GM19043 (cell line): ENCODE results near the gene GNLY.
"Not testable (repeated sequence)": the region's sequence is repeated elsewhere in the genome, so short reads cannot be mapped to it uniquely, and the experiment has no call there.

ENCODE experiments used
- ATAC-seq: cut with Tn5 transposase; IDR thresholded peaks from one replicate; pipeline ENCODE4 v1.9.1; 2021; ENCODE audit warnings: low read depth; ENCODE audit not compliant: unreplicated experiment

Gene GNLY

DNA sequence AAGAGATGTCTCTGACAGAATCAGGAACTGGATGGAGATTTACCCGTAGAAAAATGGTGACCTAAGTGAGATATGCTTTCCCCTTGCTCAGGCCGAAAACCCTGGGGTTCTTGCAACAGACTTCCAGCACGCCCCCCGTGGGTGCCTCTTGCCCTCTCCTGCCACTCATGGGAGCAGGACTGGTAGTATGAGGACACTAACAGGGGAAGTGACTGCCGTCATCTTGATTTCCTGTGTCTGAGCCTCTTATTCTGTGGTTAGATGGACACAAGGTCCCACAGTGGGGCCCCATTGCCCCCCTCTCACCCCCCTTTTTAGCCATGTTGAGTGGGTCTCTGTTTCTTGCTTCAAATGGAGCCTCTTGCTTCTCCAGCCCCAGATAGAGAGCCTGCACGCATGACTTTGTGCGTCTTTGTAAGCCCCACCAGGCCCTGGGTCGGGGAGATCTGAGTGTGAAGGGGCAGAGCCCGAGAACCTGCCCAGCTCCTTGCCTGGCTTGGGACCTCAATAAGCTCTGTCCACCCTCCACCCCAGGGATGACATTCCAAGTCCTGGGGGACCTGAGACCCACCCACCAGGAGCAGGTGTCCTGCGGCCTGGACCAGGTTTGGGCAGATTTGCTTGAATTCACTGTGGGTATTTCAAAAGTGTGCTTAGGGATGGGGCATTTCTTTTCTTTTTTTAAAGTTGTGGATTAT lies 12.6 kb downstream of the GNLY start:
- ATAC-seq = no peak

DNA sequence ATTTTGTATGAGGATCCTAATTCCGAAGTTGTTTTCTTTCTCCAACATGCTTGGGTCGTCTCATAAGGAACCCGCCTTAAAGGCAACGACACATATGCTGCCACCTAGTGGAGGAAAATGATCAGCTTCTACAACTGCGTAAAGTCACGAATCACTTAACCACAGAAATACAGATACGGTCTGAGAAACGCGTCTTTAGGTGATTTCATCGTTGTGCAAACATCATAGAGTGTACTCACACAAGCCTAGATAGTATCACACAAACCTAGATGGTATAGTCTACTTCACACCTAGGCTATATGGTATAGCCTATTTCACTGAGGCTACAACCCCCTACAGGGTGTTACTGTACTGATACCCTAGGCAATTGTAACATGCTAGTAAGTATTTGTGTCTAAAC lies 13.1 kb downstream of the GNLY start:
- ATAC-seq = no peak

DNA sequence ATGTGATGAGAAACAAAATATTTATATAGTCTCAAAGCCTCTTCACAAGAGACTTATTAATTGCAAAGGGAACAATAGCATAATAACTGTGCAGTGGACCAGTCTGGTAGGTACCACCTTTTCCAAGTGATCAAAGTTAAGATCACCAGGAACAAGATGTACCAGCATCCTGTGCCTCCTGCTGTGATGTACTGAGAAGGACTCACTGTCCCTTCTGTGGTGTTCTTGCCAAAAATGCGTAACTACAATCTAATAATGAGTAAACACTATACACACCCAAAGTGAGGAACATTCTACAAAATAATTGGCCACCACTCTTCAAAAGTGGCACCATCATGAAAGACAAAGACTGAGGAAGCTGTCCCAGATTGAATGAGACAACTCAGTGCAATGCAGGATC lies 14.5 kb downstream of the GNLY start:
- no peak for ATAC-seq

DNA sequence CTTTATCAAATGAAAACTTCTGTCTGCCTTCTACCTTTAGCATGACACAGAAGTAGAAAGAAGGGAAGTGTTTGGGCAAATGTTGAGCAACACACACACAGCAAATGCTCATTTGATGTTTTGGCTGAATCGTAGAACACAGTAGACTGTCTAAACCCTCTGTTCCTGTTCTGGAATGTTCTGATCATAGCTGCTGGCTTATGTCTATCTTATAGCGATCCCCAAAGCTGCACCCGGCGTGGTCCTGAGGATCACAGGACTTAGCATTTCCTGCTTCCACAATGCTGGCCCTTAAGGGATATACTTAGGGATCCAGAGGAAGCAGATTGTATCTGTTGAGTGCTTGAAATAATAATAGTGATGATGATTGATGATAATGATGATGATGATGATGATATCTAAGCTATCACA lies 15.2 kb downstream of the GNLY start:
- ATAC-seq = no peak

DNA sequence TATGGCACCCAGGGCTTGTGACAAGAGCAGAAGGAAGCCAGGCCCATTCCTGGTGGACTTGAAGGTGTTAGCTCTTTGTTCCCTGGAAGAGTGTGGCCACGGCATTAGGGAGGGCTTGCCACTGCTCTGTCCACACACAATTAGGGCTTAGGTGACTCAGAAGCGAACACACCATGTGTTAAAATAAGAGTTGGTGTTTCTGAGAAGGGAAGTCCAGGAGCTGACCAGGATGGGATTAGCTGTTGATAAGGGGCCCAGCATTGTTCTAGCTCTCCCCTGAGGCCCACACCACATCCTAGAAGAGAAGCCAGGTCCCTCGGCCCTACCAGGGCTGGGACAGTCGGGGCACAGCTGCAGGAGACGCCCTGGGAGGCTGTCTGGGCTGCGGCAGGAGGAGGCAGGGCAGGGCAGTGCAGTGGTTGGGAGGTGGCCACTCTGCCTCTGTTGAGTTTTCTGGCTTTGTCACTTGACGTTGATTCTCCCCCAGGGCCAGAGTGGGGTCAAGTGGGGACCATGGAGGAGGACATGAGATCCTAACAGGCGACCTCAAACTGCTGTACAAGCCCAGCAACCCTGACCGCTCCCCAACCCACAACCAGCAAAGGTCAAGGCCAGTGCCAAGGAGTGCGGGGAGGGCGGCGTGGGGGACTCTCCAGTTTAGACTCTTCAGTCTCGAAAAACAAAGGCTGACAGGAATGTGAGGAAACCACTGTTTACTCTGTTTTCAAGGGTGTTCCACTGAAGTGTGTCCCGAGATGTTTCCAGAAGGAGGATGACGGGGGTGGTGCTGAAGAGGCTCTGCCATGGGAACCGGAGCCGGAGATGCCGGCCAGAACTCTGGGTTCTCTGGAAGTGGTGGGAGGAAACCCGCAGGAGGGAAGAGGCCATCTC lies 16.8 kb downstream of the GNLY start:
- no peak for ATAC-seq

DNA sequence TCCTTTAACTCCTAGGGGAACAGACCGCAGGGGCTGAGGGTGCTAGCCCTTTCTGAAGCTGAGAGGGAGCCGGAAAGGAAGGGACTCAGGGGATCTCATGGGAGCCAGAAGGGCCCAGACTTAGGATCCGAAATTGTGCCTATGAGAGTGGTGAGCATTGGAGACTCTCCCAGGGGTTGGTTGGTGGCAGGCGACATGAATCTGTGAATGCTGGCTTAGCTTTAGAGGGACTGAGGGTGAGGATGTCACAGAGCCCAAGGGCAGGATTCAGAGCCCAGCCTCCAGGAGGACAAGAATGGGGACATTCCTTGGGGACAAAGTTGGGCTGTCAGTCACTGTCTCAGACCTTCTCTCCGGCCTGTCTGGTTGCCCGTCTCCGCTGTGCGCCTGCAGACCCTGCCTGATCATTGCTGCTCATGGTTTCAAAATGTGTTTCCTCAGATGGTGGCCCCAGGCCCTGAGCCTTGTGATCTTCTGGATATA lies 17.5 kb downstream of the GNLY start:
- ATAC-seq = no peak

DNA sequence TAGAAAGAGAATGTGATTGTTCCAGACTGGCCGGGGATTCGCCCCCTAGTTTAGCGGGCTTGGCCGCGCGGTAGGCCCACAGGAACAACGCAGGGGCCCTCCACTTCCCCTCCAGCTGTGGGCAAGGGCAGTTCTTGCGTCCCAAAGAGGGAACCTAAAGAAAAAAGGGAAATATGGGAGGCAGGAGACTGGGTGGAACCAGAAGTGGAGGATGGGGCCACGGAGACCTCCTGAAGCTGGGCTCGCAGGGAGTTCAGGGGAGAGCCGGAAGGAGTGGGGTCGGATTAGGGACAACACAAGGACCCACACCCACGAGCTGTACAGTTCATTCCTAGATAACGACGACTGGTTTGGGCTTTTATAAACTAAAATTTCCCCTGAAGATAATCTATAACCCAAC lies 18.2 kb downstream of the GNLY start:
- ATAC-seq = no peak

DNA sequence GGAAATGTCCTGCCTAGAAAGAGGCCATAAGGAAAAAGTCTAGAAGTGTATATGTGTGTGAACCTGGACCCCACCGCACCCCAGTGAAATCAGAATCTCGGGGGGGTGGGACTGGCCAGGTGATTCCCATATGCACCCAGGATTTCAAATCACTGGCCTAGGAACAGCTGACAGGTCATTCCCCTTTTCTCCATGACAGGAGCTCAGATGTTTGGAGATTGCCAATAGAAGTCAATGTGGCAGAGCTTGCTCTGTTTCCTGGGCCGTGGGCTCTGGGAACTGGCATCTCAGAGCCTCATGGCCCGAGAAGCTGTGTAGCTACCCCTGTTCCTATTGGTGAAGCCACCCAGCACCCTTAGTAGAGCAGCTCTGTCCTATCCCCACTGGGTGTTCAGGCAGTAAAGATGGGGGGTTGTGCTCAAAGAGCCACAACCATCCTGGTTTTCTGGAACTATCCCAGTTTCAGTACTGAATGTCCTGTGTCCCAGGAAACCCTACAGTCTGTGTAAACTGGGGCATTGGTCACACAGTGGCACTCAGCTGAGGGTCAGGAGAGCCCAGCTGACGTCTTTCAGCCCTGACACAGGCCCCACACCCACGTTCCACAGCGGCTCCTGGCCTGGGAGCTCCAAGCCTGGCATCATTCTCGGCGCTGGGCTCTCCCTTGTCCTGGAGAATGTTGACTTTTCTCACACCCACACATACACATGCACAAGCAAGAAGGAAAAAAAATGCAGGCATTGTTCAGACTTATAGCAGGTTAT lies 18.9 kb downstream of the GNLY start:
- no peak for ATAC-seq

DNA sequence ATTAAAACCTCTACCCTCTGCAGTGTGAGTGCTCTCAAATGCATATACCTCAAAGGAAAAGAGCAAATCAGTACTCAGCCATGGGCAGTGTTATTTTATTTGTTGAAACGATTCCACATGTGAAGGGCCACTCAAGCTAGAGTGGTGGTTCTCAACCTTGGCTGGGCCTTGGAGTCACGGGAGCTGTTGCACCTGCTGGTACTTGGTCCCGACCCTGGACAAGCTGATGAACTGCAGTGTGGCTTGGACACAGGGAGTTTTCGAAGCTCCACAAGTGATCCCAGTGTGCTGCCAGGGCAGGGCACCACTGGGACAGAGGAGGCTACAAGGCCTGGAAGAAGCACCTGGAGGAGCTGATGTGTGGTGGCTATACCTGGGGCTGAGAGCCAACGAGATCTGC lies 19.7 kb downstream of the GNLY start:
- no peak for ATAC-seq

DNA sequence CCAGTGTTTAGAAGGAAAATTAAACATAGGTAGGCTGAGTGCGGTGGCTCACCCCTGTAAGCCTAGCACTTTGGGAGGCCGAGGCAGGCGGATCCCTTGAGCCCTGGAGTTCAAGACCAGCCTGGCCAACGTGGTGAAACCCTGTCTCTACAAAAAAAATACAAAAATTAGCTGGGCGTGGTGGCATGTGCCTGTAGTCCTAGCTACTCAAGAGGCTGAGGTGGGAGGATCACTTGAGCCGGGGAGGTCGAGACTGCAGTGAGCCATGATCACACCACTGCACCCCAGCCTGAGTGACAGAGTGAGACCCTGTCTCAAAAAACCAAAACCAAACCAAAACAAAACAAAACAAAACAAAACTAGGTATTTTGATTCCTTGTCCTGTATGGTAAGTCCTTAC lies 20.3 kb downstream of the GNLY start:
- ATAC-seq = not testable (repeated sequence)

DNA sequence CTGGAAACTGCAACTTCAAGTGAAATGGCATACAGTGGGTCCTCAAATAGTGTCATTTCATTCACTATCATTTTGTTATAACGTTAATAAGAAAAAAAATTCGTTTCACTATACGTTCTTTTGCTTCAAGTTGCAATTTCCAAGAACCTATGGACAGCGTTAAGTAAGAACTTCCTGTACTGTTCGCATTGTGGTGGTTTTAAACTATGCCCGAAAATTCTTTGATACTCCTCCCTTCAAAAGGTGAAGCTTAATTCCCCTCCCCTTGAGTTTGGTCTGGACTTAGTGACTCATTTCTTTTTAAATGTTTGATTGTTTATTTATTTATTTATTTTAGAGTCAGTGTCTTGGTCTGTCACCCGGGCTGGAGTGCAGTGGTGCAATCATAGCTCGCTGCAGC lies 20.7 kb downstream of the GNLY start:
- no peak for ATAC-seq

DNA sequence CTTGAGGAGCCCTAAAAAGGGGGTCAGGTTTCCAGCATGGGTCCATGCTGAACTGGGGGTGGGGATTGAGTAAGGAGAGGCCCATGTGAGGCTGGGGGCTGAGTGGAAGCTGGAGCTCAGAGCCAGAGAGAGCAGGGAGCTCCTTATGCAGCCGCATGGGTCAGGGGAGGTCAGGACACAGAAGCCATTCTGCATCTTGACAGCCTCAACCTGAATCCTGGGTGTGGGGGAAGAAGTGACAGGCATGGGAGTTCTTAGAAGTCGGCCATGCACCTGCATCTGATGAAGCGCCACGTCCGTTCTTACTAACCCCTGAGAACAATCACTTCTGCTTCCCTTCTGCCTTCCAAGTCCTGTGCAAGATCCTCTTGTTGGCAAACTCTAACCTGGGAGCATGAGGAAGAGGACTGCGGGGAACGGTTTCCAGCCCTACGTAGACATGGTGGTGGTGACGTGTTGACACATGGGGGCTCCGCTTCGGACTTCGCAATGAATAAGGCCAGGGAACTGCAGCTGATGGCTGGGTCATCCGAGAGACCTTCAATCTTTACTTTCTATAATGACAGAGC lies 22.3 kb downstream of the GNLY start:
- ATAC-seq = no peak

DNA sequence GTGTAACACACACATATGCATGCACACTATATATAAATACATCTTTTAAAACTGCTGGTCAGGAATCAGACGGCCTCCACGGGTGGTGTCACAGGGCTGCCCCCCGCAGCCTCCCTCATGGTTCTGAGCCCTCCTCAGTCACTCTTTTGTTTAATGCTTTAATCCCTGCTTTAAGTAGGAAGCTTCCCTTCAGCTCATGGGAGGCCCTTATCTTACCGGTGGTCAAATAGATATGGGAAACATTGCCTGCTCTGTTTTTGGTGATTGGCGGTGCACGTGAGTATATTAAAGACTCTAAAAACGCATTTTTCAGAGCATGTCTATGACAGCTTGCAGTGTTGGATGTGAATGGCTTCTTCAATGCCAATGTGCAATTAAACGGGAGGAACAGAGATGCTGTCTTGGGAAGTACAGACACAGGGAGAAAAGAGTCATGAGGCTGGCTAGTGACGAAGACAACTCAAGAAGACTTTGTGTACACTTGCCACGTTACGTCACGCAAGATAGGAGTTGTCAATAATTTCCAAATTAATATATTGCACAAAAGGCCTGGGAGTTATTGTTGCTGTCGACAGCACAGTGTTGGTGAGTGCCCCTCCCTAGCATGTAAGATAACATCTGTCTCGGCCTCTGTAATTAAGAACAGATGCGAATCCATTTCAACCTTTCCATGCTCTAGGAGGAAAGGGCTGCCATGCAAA lies 23.3 kb downstream of the GNLY start:
- no peak for ATAC-seq

DNA sequence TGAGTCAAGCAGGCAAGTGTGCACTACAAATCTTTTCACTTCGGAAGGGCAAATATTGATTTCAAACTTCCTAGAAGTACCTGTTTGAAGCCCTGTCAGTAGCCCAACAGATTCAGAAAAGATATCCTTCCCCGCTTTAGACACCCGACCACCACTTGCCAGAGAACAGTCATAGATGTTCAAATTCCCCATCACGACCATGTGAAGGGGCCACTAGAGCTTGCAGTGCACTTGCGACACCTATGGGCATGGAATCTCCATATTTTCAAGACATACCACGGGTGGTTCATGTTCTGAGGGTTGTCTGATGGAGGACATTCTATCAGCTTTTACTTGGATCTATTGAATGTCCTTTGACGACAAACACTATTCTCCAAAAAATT lies 23.8 kb downstream of the GNLY start:
- ATAC-seq = no peak

DNA sequence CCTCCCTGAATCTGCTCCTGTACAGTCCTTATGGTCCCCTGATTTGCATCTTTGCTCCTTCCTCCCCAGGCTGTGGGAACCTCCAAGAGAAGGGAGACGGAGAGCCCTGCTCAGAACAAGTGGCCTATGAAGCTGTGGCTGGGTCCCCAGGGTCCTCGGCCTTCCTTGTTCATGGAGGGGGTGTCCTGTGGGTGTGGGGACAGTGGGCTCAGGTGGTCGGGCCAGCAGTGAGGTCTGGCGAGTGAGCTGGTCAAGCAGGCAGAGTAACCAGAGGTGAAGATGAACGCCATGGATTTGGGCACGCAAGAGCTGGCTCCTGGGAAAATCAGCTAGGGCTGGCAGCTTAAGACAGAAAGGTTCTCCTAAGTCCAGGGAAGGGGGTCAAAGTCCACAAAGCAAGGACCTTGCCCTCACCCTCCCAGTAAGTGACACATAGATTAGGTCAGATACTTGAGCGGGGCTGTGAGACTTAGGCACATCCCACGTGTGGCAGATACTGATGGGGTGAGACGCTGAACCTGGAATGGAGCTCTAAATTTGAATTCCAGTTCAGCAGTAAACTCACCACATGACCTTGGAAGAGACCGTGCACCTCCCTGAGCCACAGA lies 24.8 kb downstream of the GNLY start:
- ATAC-seq = no peak

DNA sequence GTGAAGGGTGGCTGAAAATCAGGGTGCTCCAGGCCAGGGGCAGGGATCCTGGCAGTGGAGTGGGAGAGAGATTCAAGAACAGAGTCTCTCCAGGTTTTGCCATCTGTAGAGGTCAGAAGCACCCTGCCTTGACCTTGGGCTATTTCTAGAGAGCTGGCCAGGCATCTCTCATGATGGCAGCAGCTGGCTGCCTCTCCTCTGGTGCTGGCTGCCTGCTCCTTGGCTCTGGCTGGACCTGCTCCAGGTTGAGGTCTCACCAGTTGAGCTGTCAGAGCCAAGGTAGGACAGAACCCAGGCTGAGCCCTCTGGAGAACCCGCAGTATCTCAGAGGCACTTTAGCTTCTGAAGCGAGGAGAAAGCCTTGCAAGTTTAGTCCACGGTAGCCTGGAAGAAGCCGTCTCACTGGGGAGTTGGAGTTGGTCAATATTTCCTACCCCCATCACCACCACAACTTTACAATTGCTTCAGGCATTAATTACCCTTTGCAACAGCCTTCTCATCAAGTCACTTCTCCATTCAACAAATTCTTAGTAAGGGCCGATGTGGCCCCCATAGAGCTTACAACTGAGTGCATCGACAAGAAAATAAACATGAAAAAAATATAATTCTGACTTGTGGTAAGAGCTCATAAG lies 25.6 kb downstream of the GNLY start:
- no peak for ATAC-seq

DNA sequence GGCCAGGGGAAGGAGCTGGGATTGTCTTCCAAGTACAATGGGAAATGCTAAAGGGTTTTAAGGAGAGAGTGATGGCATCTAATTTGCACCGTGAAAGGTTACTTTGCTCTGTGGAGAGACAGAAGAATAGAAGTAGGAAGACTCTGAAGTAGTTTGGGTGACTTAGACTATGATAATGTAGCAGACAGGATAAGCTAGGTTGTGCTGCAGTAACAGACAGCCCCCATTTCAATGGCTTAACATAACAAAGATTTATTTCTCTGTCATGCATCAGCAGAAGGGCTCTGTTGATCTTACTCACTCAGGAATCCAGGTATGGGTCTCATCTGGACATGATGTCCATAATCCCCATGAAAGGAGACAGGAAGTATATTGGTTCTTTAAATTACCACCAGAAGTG lies 26.4 kb downstream of the GNLY start:
- ATAC-seq = no peak

DNA sequence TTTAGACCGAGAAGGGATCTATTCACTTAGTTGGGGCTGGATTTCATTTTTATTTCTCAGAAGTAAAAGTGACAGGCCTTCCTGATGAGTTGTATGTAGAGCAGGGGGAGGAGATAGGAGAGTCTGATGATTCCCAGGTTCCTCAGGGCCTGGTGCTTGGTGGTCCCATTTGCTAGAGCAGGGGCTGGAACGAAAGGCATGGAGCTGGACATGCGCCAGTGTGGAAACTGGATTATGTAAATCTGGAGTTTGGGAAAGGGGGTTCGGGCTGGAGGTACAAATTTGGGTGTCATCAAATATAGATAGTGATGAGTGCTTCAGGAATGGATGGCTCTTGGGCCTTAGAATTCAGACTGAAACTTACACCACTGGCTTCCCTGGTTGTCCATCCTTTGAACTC lies 27.5 kb downstream of the GNLY start:
- no peak for ATAC-seq

DNA sequence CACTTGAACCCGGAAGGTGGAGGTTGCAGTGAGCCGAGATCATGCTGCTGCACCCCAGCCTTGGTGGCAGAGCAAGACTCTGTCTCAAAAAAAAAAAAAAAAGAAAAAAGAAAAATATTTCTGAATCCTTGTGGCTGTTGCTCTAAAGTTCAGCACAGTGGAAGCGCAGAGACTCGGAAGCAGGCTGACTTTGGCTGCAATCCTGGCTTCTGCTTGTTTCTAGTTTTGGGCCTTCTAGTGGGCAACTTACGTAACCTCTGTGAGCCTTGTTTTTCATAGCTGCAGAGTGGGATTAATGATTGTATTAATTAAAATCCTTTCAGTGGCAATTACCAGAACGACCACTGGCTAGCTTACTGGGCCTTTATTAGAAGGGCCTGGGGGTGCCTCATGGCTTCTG lies 28.4 kb downstream of the GNLY start:
- ATAC-seq = no peak
